GM18519 (cell line): ENCODE measurements around the gene PTGER4.

ENCODE experiments used
- ATAC-seq: cut with Tn5 transposase; IDR thresholded peaks from one replicate; pipeline ENCODE4 v1.9.1; 2021; ENCODE audit warnings: mild to moderate bottlenecking, moderate library complexity; ENCODE audit not compliant: unreplicated experiment, low FRiP score

PTGER4 gene

DNA sequence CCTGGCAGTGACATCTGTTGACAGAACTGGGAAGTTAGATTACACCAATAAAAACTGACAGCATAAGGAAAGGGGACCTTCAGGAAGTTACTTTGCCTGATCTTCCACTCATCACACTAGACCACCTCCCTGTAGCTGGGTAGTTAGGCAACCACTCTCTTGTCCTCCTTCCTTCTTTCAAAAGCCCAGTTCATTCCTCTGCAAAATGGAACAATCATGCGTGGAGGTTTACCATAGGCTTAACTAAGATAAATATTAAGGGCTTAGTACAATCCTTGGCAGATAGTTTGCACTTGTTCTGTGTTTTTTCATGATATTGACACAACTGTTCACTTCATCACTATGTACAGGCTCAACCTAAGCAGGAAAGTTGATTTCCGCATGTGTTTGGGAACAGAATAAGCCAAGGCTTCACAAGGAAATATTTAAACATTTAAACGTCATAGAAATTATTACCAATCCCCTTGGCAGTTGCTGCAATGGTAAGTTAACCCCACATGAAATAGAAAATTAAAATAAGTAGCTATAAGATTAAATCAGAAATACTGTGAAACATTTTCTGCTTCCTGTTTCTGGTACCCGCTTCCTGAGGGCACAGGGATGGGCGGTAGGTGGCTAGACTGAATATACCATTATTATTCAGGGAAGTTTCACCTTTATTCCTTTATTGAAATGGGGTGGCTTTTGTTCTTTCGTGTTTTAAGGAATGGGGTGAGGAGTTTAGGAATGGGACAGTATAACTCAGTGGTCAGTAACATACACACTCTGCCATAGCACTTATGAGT is 9.9 kb upstream of the PTGER4 start:
- ATAC-seq, result no peak

DNA sequence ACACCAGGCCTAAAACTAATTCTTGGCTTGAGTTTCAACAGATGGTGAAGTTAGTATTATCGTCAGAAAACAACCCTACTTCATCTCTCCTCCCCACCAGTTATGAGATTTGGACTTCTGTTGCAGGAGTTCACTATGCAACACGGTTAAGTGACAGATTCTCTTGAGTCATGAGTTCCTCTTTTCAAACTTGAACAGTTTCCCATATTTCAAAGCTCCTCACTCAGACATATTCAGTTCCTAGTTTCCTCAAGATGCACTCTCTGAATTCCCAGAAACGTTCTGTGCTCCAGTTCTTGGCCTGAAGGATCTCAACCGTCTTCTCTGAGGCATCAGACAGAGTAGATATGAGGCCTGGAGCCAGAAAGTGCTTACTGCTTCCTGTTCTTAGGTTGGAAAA is 7.3 kb upstream of the PTGER4 start:
- ATAC-seq, result no peak

DNA sequence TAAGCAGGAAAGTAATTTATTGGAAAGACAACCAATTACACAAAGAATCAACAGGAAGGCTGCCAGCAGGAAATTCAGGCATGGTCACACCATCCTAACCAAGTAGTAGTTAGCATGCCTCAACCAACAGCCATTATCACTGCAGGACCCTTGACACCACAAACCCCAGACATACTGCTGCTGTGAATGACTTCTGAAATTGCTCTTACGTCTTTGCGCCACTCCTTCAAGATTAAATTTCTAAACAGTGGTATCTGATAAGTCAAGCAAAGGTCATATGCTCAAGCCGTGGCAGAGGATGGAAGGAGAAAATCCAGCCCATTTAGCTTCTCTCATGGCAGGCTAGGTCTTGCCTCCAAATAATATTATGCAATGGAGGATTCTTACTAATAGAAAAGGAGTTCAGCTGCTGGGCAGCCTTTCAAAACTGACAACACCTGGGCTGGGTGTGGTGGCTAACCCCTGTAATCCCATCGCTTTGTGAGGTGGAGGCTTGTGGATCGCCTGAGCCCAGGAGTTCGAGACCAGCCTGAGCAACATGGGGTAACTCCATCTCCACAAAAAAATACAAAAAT is 5.0 kb upstream of the PTGER4 start:
- no peak for ATAC-seq

DNA sequence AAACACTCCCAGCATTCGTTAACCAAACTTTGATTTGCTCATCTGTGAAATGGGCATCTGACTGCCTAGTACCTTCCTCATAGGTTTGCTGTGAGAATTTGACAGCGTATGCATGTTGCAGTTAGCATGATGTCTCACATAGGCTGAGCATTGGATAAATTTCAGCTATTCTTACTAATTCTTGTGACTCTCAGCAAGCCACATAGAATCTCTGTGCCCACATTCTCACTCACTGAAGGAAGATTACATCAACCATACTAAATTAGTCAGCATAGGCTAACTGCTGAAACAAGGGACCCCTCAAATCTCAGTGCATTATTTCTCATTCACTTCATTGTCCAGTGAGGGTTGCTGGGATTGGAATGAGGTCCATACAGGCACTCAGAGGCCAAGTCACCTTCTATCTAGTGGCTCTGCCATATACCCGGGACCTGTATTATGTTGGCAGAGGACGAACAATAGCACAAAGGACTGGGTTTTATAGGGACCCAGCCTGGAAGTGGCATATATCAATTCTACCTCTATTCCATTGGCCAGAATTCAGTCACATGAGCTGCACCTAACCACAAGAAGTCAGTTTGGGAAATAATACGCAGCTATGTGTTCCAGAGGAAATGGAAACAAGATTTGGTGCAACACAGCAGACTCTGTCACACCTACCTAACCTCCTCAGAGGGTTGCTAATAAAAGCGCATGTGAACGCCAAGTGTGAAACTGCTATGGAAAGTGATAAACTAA is 4.2 kb upstream of the PTGER4 start:
- ATAC-seq, result no peak

DNA sequence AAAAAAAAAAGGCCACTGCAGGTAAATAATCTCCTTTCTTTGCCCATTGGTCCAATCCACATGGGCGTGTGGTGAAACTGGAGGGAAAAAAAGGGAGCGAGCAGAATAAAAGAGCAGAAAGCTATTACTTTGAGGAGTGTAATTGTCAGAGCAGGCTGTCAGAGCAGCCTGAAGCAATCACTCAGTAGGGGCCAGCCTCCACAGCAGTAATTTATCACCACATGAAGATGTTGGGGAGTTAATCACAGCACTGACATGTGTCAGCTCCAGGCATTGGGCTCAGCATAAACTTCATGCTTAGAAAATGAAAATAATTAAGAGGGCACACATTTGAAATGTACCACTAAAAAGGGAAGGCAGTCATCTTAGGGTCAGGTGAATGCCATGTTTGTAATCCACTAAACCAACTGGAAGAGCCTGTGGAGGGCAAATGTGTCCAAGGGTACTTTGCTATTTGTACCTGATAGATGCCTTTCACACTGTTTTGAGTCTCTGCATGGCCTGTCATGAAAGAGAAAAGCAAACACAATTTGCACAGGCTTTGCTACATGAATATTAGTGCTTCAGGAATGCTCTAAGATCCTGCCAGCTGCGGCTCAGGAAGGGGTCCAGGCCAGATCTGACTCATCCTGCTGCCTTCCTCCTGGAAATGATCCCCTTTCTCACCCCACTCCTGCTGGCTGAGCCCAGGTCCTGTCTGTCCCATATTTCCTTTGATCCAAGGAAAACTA is 2.9 kb upstream of the PTGER4 start:
- no peak for ATAC-seq

DNA sequence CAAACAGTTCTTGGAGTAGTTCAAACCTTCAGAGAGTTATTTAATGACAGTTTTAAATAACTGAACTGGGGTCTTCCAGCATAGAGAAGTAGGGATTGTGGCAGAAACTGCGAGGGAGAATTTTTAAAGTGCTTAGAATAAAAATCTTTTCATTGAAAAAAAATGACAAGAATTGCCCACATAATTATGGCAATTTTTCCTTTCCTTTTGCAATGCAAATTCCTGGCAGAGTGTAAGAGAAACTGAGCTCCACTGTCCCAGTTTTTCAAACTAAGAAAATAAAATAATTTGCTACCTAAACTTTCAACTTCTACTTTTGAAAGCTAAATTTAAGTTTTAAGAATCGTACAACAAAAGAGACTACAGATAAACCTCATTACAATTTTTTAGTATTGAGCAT is 2.3 kb upstream of the PTGER4 start:
- no peak for ATAC-seq

DNA sequence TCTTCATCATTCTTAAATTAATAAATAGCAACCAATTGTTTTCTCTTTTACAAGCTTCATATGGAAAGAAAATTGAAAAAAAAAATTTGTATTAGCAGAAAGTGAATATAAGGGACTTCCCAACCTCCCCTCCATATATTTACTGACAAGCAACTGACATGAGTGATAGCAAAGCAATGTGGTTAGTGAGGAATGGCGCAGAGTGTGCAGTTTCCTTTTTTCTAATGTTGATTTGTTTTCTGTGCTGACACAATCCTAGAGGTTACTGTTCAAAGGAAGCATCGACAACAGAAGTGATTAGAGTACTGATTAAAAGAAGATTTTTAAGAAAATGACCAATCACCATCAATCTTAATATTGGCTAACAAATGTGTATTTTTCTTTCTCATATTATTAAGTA is 1.7 kb upstream of the PTGER4 start:
- ATAC-seq, result no peak

DNA sequence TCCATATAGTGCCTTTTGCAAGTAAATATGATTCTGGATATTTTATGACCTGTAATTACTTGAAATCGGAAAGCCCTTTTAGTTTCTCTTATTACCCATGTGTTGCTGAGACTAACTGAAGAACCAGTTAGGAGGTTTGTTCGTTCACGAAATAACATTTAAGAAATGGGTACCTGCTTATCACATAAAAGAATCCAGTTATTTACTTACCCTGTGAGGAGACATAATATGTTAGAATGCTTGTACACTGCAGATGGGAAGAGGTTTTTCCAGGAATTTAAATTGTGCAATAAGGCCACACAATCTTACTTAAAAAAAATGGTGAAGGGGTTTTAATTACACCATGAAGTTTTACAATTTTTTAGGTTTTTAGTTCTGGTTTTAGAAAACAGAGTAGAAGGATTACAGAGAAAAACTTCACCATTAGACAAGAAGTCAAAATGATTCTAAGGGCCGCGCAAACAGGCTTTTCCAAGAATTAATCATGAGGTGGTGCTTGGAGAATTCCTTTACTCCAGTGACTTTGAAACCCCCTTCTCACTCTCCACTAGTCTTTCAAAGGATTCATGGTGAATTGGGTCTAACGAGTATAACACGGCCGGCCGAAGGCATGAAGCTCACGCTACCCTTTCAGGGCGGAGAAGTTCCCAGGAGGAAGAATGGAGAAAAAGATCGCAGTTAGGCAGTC is 1.1 kb upstream of the PTGER4 start:
- no peak for ATAC-seq

DNA sequence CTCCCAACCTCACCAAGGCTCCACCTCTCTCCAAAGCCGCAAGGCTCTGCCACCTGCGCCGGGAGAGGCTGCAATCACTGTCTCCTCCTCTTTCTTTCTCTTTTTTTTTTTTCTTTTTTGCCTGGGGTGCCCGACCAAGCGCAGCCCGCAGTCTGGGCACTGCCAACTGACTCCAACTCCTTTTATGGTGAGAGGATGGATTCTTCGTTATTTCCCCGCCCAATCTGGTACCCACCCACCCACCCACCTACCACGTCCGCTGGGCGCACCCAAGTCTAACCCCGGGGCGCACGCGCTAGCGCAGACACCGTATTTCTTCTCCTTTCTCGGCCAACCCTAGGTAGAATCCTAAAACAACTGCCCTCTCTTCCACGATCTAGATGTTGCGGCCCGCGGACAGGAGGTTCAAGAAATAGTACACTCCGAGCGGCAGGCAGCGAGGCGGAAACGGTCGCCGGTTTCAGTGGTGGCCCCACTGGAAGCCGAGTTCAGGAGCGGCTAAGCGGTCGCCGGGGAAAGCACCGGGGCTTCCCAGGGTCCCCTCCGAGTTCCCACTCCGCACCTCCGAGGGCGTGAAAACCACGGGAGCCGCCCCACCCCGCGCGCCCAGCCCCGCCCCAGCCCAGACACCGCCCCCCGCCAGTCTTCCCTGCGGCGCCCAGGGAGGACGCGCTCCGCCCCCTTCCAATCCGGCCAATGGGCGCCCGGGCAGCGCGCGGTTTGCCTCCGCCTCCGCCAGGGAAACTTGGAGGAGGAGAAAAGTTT is 385 bp upstream of the PTGER4 start:
- ATAC-seq, result peak; percentile 51

DNA sequence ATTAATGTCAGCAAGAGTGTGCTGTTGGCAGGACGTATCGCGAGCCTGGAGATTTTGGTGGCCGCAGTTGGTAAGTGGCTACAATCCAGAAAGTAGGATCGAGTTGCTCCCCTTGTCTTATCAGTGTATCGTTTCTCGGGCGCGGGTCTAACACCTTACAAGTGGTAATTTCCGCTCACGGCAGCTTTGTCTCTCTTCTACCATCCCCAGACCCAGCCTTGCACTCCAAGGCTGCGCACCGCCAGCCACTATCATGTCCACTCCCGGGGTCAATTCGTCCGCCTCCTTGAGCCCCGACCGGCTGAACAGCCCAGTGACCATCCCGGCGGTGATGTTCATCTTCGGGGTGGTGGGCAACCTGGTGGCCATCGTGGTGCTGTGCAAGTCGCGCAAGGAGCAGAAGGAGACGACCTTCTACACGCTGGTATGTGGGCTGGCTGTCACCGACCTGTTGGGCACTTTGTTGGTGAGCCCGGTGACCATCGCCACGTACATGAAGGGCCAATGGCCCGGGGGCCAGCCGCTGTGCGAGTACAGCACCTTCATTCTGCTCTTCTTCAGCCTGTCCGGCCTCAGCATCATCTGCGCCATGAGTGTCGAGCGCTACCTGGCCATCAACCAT is 1.1 kb downstream of the PTGER4 start:
- no peak for ATAC-seq

DNA sequence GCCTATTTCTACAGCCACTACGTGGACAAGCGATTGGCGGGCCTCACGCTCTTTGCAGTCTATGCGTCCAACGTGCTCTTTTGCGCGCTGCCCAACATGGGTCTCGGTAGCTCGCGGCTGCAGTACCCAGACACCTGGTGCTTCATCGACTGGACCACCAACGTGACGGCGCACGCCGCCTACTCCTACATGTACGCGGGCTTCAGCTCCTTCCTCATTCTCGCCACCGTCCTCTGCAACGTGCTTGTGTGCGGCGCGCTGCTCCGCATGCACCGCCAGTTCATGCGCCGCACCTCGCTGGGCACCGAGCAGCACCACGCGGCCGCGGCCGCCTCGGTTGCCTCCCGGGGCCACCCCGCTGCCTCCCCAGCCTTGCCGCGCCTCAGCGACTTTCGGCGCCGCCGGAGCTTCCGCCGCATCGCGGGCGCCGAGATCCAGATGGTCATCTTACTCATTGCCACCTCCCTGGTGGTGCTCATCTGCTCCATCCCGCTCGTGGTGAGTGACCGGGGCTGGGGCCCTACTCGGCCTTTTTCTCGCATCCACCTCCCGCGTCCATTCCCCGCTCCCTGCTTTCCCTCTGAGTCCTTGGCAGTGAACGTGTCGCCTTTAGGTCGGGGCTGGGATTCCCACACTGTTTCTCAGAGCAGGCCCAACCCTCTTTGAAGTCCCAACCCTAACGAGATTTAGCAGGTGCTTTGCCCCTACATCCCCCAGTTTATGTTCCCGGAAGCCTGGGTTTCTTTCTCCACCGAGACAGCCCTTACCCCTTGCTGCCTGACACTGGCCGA is 1.8 kb downstream of the PTGER4 start:
- ATAC-seq, result no peak

DNA sequence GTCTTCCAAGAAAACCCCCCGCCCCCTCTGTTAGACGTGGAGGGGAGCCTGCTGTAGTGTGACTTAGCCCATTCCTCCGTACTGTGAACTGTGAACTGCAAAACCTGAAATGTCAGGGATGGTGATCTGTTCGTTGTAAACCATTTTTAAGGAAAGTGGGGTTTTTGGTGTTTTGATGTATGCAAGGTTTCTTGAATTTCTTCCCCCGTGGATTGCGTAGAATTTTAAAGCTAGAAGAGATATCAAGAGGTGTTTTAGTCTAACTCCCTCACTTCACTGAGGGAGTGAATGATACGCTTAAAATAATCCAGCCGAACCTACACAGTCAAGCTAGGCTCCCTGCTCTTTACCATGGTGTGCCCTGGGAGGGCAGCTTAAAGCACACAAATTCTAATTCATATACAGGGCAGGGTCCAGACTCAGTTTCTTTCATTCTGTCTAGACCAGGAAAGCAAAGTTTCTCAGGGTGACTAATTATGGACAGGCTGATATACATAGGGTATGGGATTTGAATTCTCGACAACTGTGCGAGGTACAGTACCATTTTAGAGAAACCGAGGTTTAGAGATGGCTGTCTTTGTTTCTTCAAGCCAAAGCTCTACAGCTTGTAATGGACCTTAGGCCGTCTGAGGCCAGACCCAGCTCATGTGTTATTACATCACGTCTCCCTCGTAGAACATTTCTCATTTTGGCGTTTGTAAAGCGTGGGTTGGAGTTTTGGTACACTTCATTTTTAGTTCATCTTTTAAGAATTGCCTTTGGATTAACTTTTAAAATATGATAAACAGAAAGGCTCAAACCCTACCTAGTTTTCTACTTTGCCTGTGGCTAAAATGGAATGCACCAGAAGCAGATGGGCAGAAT is 2.7 kb downstream of the PTGER4 start:
- ATAC-seq, result no peak

DNA sequence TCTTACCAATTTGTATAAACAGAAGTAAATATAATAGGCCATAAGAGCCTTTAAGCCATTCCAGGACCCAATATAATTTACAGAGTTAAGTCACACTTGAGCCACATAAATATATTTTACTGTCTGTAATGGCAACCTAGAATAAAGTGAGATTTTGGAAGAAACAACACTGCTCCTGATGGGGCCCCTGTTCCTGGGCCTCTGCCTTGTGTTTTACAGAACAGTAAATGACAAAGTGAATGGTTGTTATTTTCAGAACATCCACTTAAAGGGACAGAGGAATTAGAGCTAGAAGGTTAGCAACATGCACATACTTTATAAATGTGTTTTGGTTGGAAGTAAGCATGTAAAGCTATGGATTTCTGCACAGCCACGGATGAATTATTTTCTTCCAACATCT is 3.6 kb downstream of the PTGER4 start:
- ATAC-seq, result no peak

DNA sequence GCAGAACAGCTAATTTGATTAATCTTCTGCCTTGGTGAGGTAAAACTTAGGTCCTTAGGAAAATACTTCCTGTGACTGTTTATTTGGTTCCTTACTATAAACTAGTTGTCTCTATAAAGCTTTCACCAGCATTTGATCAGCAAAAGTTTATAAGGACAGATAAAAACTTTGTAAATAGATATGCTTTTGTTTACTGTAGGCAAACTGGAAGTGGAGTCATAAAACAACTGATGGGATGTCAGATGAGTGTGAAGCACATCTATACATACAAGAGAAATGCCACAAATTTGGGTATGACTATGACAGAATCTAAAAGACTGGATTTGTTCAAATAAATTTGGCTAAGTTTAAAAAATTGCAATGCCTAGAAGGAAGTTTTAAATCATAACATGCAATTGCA is 5.5 kb downstream of the PTGER4 start:
- ATAC-seq, result no peak

DNA sequence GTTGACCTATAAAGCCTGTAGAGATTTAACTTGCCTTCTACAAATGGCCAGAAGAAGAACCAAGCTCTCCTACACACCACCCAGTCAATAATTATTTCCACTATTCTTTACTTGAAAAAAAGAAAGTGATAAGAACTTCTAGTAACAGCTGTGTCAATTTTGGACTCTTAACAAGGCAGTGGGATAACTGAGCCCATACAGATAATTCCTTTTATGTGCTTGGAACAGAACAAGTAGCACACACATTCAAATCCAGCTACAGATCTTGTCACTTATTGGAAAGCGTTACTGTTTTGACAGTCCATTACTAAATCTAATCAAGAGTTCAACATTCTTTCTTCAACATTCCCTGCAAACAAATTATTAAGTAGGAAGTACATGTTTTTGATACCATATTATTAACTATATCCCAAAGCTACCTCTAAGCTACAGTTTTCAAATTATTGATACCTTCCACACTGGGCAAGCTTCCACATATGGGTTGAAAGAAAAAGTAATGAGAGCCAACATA is 6.3 kb downstream of the PTGER4 start:
- ATAC-seq, result no peak

DNA sequence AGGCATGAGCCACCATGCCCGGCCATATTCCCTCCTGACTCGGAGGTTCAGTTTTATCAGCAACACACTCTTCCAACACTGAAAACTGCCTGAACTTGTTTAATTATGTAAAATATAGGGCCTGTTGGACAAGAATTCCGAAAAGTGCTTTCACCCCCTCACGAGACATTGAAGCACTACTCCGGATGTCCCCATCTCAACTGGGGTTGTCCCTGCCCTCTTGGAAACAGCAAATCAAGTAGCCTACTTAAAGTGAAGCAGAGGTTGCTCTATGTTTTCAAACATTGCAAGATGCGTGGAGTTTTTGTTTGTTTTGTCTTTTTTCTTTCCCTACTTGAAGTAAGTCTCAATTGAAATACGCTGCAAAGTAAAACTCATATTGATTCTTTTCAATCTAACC is 7.6 kb downstream of the PTGER4 start:
- no peak for ATAC-seq

DNA sequence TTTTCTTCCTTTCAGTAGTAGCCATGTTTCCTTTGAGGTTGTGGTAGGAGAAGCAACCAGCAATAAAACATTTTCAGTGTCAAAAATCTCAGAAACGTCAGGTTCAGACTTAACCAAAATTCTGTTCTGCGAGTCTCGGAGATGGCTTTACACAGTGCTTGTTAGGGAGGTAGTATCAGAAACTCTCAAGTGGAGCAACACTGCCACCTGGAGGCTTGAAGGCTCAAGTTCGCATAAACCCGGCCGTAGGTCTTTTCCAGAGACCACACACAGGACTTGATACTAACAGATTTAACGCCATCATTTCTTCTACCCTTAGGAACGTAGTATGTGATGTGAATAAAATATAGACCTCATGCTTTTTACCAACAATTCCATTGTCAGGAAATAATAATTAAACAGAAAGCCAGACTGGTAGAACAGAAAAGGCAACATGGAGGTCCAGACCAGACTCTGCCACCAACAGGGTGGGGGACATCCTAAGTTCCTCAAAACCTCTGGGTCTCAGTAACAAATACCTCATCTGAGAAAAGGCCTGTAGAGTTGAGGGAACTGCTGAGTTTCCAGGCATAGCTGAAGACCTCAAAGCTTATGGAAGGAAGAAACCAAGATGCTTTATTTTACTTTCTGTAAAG is 8.5 kb downstream of the PTGER4 start:
- peak; percentile 75 for ATAC-seq
